ENCODE measurements around the gene PDE6H. TPM values are rescaled to one million over a fixed set of nuclear protein-coding genes. Genes with fewer than 3 reads are reported as not detected.

Gene PDE6H
- total and polyA plus RNA-seq, 2 of the 8 experiments (the other 6 are each of a cell fraction or from before 2014, with no cell fraction given), result not detected

- Histone ChIP-seq H3K4ac (replicated peaks; ENCODE audit: insufficient read length, low read depth, low read length) (no peak overlapping the region), H2BK12ac (ENCODE audit: low read depth, low read length) (no peak overlapping the region), H4K20me1 (replicated peaks in 1 of 2; ENCODE audit: control insufficient read depth in 1 of 2, insufficient read depth in 2 of 2, low read length in 2 of 2) (no peaks in the 10 kb centered on the region), H3K79me1 (ENCODE audit: low read depth, low read length) (no peaks in the 10 kb centered on the region), H3K18ac (ENCODE audit: extremely low read depth, low read length) (no peak overlapping the region), H2AFZ (ENCODE audit: low read length) (no peak overlapping the region), H2BK15ac (ENCODE audit: low read length) (no peak overlapping the region), H3K4me1 (replicated peaks in 1 of 4; ENCODE audit: control insufficient read depth in 3 of 4, insufficient read depth in 4 of 4, low read length in 3 of 4) (no peaks in the 10 kb centered on the region), H3K79me2 (ENCODE audit: control insufficient read depth in 1 of 2, insufficient read depth in 2 of 2, low read length in 2 of 2) (no peaks in the 10 kb centered on the region), H3K27ac (ENCODE audit: low read depth, low read length) (no peak overlapping the region), H4K5ac (ENCODE audit: insufficient read length, low read depth, low read length) (no peak overlapping the region), H4K8ac (ENCODE audit: extremely low read depth, insufficient read depth, low read length) (no peak overlapping the region), H3K9ac (replicated peaks in 1 of 4; ENCODE audit: extremely low read depth in 1 of 4, low read depth in 3 of 4, low read length in 3 of 4) (no peak overlapping the region), H3K4me2 (ENCODE audit: insufficient read depth in 1 of 2, low read depth in 2 of 2, low read length in 2 of 2) (no peak overlapping the region), H2BK5ac (ENCODE audit: low read depth, low read length) (no peak overlapping the region), H2BK120ac (replicated peaks; ENCODE audit: low read depth, low read length) (no peak overlapping the region), H3K14ac (ENCODE audit: insufficient read length) (no peak overlapping the region), H2AK5ac (ENCODE audit: low read depth, low read length) (no peak overlapping the region), H3K23me2 (ENCODE audit: low read depth, low read length) (no peaks in the 10 kb centered on the region), H3K4me3 (ENCODE audit: extremely low read depth in 1 of 4, insufficient read depth in 2 of 4, low read depth in 3 of 4, low read length in 4 of 4) (no peak overlapping the region), H3K9me3 (ENCODE audit: insufficient read depth in 2 of 2, low read depth in 1 of 2, low read length in 1 of 2) (no peaks in the 10 kb centered on the region), H3K56ac (replicated peaks; ENCODE audit: insufficient read length, low read depth, low read length) (no peak overlapping the region), H3K23ac (ENCODE audit: insufficient read length) (no peak overlapping the region), H3K36me3 (ENCODE audit: control insufficient read depth in 2 of 4, insufficient read depth in 4 of 4, low read length in 3 of 4) (no peaks in the 10 kb centered on the region), H2BK20ac (ENCODE audit: low read length) (no peak overlapping the region), H4K91ac (replicated peaks; ENCODE audit: insufficient read length, low read length) (no peak overlapping the region), H3K27me3 (replicated peaks in 1 of 4; ENCODE audit: control insufficient read depth in 3 of 4, extremely low read depth in 1 of 4, insufficient read depth in 3 of 4, low read length in 3 of 4) (no peaks in the 10 kb centered on the region)
- CTCF ChIA-PET (ENCODE audit: partially characterized antibody), result interaction anchor here (0.6 to 3.7 kb wide), 2 partner anchors 26 to 401 kb away, joined by 3 to 9 read pairs; no protein-coding TSS in a partner anchor
- FAIRE-seq (no peak), DNase-seq (ENCODE audit: low read depth in 1 of 2, low spot score in 2 of 2) (no peak)
- WGBS, 2 experiments (ENCODE audit: extremely low coverage in 1 of 2, insufficient coverage in 1 of 2, insufficient read length in 1 of 2, insufficient replicate concordance in 2 of 2, low coverage in 1 of 2, low lambda C conversion rate in 2 of 2, missing lambda C conversion rate in 1 of 2), result 90% methylated on average over 3 of the region's 3 CpGs; no CpG with 5 or more reads in 1 of the 2 experiments
- POLR2A ChIA-PET (ENCODE audit: partially characterized antibody), result interaction anchor here (0.9 kb wide), 1 partner anchor 11 kb away, joined by 3 read pairs; the partner anchor contains the start of gene PDE6H
- TF ChIP-seq, protein P1, sequence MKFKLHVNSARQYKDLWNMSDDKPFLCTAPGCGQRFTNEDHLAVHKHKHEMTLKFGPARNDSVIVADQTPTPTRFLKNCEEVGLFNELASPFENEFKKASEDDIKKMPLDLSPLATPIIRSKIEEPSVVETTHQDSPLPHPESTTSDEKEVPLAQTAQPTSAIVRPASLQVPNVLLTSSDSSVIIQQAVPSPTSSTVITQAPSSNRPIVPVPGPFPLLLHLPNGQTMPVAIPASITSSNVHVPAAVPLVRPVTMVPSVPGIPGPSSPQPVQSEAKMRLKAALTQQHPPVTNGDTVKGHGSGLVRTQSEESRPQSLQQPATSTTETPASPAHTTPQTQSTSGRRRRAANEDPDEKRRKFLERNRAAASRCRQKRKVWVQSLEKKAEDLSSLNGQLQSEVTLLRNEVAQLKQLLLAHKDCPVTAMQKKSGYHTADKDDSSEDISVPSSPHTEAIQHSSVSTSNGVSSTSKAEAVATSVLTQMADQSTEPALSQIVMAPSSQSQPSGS (IDR thresholded peaks at IDR 0.05; ENCODE audit: low read length), result no peak
- TF ChIP-seq POU5F1 (IDR thresholded peaks at IDR 0.05; ENCODE audit: low read depth, low read length), result no peak
- no peak for TF ChIP-seq KDM4A (IDR thresholded peaks at IDR 0.05; ENCODE audit: low read depth, low read length, severe bottlenecking)
- TF ChIP-seq MAX (IDR thresholded peaks at IDR 0.05), result no peak
- TF ChIP-seq SP1 (IDR thresholded peaks at IDR 0.05; ENCODE audit: low read depth, low read length), result no peak
- TF ChIP-seq ASH2L (IDR thresholded peaks at IDR 0.05; ENCODE audit: low read length), result no peak
- no peak for TF ChIP-seq EGR1 (IDR thresholded peaks at IDR 0.05; ENCODE audit: borderline replicate concordance, low read depth, low read length)
- no peak for TF ChIP-seq GABPA (IDR thresholded peaks at IDR 0.05; ENCODE audit: borderline replicate concordance, insufficient read depth, low read length)
- no peak for TF ChIP-seq CEBPB (IDR thresholded peaks at IDR 0.05; ENCODE audit: low read depth, low read length)
- no peak for TF ChIP-seq CHD1 (IDR thresholded peaks at IDR 0.05; ENCODE audit: low read depth, low read length)
- TF ChIP-seq BCL11A (IDR thresholded peaks at IDR 0.05; ENCODE audit: low read depth in 2 of 2, low read length in 2 of 2), result no peak
- no peak for TF ChIP-seq SIX5 (IDR thresholded peaks at IDR 0.05; ENCODE audit: low read depth, low read length)
- no peak for TF ChIP-seq FOSL1 (IDR thresholded peaks at IDR 0.05; ENCODE audit: insufficient read depth, low read depth, low read length)
- no peak for TF ChIP-seq JUND (IDR thresholded peaks at IDR 0.05; ENCODE audit: low read length)
These were observed 10.7 kb upstream of the PDE6H start for GRCh38 chr12:14962153-14962539.

Measured in H1 (cell line).